Fibroblast of pulmonary artery (primary cell): Measurements from ENCODE around the gene LHPP.

Source experiments
- DNase-seq: peaks from one replicate; pipeline ENCODE4 v3.0.0-alpha.2; 2010; ENCODE audit warnings: low read depth
- H3K4me3 ChIP-seq: replicated peaks from 2 replicates; pipeline ENCODE4 v1.5.1; 2011; ENCODE audit warnings: low read depth, mild to moderate bottlenecking, control low read depth, low read length, moderate library complexity
- TF ChIP-seq, protein P1 (sequence below): IDR thresholded peaks from 2 replicates; pipeline ENCODE4 v1.5.1; 2011; ENCODE audit warnings: mild to moderate bottlenecking, control low read depth, low read length, inconsistent platforms; ENCODE audit errors: missing control alignments

The LHPP gene

DNA sequence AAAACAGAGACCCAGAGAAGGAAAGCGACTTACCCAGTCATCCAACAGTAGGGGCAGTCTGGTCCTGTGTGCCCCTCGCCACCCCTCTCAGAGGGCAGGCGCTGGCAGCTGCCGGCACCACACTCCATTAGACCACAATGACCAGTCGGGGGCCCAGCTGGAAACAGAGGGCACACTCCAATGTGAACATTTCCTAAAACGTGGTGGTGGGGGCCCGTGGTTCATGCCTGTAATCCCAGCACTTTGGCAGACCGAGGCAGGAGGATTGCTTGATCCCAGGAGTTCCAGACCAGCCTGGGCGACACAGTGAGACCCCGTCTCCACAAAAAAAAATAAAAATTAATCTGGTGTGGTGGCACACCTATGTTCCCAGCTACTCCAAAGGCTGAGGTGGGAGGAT, 42.0 kb upstream of the LHPP start:
- H3K4me3 ChIP-seq = no peak overlapping the region
- no peak for DNase-seq
- TF ChIP-seq, protein P1, sequence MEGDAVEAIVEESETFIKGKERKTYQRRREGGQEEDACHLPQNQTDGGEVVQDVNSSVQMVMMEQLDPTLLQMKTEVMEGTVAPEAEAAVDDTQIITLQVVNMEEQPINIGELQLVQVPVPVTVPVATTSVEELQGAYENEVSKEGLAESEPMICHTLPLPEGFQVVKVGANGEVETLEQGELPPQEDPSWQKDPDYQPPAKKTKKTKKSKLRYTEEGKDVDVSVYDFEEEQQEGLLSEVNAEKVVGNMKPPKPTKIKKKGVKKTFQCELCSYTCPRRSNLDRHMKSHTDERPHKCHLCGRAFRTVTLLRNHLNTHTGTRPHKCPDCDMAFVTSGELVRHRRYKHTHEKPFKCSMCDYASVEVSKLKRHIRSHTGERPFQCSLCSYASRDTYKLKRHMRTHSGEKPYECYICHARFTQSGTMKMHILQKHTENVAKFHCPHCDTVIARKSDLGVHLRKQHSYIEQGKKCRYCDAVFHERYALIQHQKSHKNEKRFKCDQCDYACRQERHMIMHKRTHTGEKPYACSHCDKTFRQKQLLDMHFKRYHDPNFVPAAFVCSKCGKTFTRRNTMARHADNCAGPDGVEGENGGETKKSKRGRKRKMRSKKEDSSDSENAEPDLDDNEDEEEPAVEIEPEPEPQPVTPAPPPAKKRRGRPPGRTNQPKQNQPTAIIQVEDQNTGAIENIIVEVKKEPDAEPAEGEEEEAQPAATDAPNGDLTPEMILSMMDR = no peak

DNA sequence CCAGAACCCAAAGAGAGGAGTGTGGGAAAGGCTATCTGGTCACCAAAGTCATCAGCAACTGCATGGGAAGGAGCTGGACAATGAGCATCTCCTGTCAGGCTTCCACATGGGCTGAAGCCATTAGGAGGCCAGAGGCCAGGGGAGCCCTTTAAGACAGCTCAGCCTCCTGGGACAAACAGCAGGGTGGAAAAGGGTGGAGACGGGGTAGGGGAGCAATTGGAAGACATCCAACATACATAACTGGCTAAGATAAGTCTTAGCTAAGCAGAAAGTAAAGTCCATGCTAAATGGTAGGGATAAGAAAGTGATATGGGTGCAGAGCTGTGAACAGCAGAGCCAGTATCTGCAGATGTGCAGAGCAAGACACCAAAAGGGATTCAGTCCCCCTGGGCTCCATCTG, 41.4 kb upstream of the LHPP start:
- TF ChIP-seq, protein P1 = no peak
- no peak for DNase-seq
- H3K4me3 ChIP-seq = no peak overlapping the region

DNA sequence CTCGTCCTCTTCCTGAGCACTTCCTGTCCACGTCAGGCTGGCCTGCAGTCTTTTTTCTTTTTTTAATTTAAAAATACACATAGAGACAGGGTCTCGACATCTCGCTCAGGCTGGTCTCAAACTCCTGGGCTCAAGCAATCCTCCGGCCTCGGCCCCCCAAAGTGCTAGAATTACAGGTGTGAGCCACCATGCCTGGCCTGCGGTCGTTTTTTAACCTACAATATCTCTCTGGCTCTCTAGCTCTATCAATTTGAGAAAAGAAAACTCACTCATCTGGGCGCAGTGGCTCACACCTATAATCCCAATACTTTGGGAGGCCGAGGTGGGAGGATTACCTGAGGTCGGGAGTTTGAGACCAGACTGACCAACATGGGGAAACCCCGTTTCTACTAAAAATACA, 38.9 kb upstream of the LHPP start:
- DNase-seq = no peak
- TF ChIP-seq, protein P1 = no peak
- H3K4me3 ChIP-seq = no peak overlapping the region

DNA sequence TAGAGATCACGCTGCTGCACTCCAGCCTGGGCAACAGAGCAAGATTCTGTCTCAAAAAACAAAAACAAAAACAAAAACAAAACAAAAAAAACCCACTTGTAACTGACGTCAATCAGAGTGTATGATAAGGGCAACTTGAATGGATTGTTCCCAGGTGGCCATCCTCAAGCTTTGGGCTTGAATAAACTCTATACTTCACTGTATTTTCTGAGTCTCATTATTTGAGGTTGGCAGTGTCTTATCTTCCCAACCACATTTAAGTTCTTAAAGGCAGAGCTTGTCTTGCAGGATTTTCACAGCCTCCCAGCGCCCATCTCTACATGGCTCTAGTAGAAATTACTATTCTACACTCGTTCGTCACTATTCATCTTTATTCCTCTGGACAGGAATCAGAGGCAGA, 37.8 kb upstream of the LHPP start:
- TF ChIP-seq, protein P1 = no peak
- DNase-seq = no peak
- no peak overlapping the region for H3K4me3 ChIP-seq

DNA sequence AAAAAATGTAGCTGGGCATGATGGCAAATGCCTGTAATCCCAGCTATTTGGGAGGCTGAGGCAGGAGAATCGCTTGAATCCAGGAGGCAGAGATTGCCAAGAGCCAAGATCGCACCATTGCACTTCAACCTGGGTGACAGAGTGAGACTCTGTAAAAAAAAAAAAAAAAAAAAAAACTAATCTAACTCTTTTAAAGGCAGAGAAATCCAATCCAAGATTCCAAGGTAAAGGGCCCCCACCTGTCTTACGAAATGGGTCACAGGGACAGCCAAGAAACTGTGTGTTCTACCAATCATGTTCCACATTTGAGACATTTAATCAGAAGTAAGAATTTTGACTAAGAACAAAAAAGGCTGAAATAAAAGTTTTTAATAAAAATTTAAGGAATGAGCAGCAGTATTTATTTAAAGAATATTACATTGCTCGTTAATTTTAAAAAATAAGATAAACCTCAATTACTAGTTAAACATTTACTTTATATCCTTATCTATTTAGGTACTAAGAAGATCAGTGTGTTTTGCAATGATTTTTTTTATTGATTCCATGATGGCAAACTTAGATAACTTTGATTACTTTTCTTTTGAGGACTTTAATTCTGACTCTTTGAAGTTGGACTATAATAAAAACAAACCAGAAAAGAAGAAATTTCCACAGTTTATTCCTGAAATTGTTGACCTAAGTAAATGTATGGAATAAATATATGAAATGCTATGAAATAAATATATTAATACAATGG, 36.2 kb upstream of the LHPP start:
- TF ChIP-seq, protein P1 = no peak
- H3K4me3 ChIP-seq = no peak overlapping the region
- DNase-seq = no peak

DNA sequence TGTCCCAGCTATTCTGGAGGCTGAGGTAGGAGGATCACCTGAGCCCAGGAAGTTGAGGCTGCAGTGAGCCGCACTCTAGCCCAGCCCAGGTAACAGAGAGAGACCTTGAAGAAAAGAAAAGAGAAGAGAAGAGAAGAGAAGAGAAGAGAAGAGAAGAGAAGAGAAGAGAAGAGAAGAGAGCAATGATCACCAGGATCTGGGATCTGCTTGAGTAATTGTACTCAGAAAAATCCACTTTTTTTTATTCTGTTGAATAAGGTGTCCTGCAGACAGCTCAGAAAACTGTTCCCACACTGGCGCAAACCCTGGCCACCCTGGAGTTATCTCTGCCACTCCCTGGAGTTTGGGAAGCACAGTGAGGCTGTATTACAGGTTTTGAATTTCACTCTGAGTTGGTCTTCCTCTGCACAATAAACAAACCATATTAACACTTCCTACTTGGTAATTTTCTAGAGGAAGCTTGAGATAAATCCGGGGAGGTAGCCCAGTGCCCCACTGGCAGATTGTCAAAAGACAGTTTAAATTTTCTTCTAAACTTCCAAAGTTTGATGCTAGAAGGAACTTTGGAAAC, 33.3 kb upstream of the LHPP start:
- DNase-seq = no peak
- TF ChIP-seq, protein P1 = no peak
- H3K4me3 ChIP-seq = no peak overlapping the region

DNA sequence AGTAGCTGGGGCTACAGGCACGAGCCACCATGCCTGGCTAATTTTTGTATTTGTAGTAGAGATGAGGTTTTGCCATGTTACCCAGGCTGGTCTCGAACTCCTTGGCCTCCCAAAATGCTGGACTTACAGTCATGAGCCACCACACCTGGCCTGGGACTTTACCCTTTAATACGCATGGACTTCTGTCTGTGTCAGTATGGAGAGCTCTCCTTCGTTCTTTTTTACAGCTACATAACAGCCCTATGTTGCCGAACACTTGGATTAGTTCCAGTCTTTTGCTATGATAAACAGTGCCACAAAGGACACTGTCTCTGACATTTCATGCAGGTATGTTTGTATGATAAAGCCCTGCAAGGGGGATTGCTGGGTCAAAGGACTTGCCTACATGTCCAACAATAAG, 32.0 kb upstream of the LHPP start:
- DNase-seq = no peak
- H3K4me3 ChIP-seq = no peak overlapping the region
- TF ChIP-seq, protein P1 = no peak
